Heart left ventricle (tissue), 16 donors: ENCODE measurements around the gene SPTLC3. TPM values are rescaled to one million over a fixed set of nuclear protein-coding genes. Genes with fewer than 3 reads are reported as not detected.
A peak's percentile ranks its signal among the peaks of the same experiment; 100 is the strongest.

ENCODE experiments used
- ATAC-seq, 4 donors: fragments of 200-7000 bp; cut with Tn5 transposase; one replicate each; pipeline ENCODE4 v1.9.1; 2020 to 2022; ENCODE audit warnings: moderate library complexity in 4 of 4, mild to moderate bottlenecking in 3 of 4, moderate number of reproducible peaks in 1 of 4
- DNase-seq, 5 donors: peaks; one replicate each; pipeline ENCODE4 v3.0.0-alpha.2; 2020
- H3K27ac ChIP-seq, 12 donors: fragments of 200-600 bp; sonication (generic) in 4 of 12; one replicate each; pipeline versions ENCODE4 v1.5.0 to v1.8.0; 2016 to 2022; ENCODE audit warnings: mild to moderate bottlenecking in 2 of 12
- H3K27me3 ChIP-seq, 9 donors: fragments of 200-600 bp; sonication (generic) in 2 of 9; one replicate each; pipeline versions ENCODE4 v1.5.1 to v1.8.0; 2016 to 2022; ENCODE audit warnings: mild to moderate bottlenecking in 3 of 9
- H3K36me3 ChIP-seq, 9 donors: fragments of 200-600 bp; sonication (generic) in 2 of 9; one replicate each; pipeline versions ENCODE4 v1.5.0 to v1.8.0; 2018 to 2022; ENCODE audit warnings: mild to moderate bottlenecking in 2 of 9
- H3K4me1 ChIP-seq, 12 donors: fragments of 200-600 bp; sonication (generic) in 4 of 12; one replicate each; pipeline versions ENCODE4 v1.5.0 to v1.8.0; 2016 to 2022; ENCODE audit warnings: mild to moderate bottlenecking in 3 of 12
- H3K4me3 ChIP-seq, 12 donors: fragments of 200-600 bp; sonication (generic) in 4 of 12; one replicate each; pipeline versions ENCODE4 v1.5.0 to v1.8.0; 2017 to 2022; ENCODE audit warnings: mild to moderate bottlenecking in 9 of 12, moderate library complexity in 4 of 12
- H3K9me3 ChIP-seq, 12 donors: fragments of 200-600 bp; sonication (generic) in 4 of 12; one replicate each; pipeline versions ENCODE4 v1.5.0 to v1.8.0; 2016 to 2022; ENCODE audit warnings: mild to moderate bottlenecking in 1 of 12
- POLR2A ChIP-seq, 2 donors: fragments of 450-650 bp; IDR thresholded peaks; one replicate each; pipeline ENCODE4 v1.6.1; 2017; ENCODE audit warnings: antibody characterized with exemption in 2 of 2, mild to moderate bottlenecking in 2 of 2, moderate library complexity in 2 of 2
- WGBS, 4 donors: extraction: QIAGEN DNeasy Blood & Tissue Kit in 2 of 4; methylation state at CpG; one replicate each; pipeline versions ENCODE4 v1.1.5 to v1.1.7; 2013 to 2018; 5-methylcytosine and 5-hydroxymethylcytosine counted together
- intact Hi-C, 10 donors: fragments of 100-400 bp; cut with DNase I; formaldehyde crosslinking; loops; one replicate each; pipeline versions ENCODE4 v1.11.1 to v1.14.2; 2022
- polyA plus RNA-seq, 2 donors: library from polyadenylated mRNA; stranded (reverse); fragments of 200-250 nt; gene quantifications; one replicate each; pipeline ENCODE4 v1.2.3, GENCODE V29; 2013
- total RNA-seq, 9 donors: library from RNA; depleted of rRNA in 2 of 9; stranded (reverse); fragments of >200 nt in 2 of 9; fragmentation: NEBNext Ultra II Directional in 3 of 9; extraction: Animal tissue kit (Norgen Biotek cat#: 25700) in 3 of 9; gene quantifications; one replicate each; pipeline versions ENCODE4 v1.1.0 to v1.2.4, GENCODE V29; 2016 to 2023
- TF ChIP-seq, protein P1 (sequence below), 12 donors: fragments of 200-600 bp; sonication (generic) in 4 of 12; IDR thresholded peaks; one replicate each; pipeline versions ENCODE4 v1.5.0 to v1.8.0; 2018 to 2022; ENCODE audit warnings: antibody characterized with exemption in 12 of 12, mild to moderate bottlenecking in 5 of 12
- donor health status: ischemic (EF 13 %, LVEDD 7.1; RV severe dilation, severe dysfunction).
- donor health status: healthy with polysubstance abuse.
- donor health status: DM: no; HTN: yes; CAD: no.
- donor health status: DM: no; HTN: no; CAD: no.
- donor health status: ischemic (EF 25% LVEDD 6.9; RV normal size, moderate dysfunction).
- donor health status: ischemic (EF 25% LVEDD 5.7; RV mildly dilated, moderate dysfunction).
- donor health status: healthy.
- donor health status: DM: yes; HTN: yes; CAD: no.
- donor health status: ischemic (EF 35%, LVEDD 5.7; RV mildly dilated, moderate dysfunction).
- donor health status: nonischemic (EF 11% LVEDD 7.7; RV severe dilation, severe dysfunction).
- donor health status: DM: yes; HTN: yes; CAD: no.
- donor health status: PGD.
- donor health status: ischemic (EF 29% LVEDD 5.4; RV normal size, mild dysfunction).
- donor health status: nonischemic (EF 23%, LVEDD 6.1; RV moderate dilation, normal function).

The SPTLC3 gene
- total and polyA plus RNA-seq, 11 donors, result 0.57 to 15.4 (median 6.0) TPM

DNA sequence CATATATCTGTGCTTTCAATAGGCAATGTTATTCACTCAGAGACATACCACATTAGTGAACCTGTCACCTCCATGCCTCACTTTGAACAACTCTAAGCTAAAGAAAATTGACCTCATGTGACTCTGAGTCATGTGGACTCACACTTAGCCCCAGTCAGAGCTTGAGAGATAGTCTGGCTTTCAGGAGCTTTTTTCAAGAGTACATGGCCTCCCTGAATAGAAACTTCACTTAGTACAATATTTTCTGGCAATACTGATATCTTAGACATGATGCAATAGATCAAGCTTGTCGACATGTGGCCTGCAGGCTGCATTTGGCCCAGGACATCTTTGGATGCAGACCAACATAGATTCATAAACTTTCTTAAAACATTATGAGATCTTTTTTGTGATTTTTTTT is 8.5 kb downstream of the SPTLC3 start:
- peaks cover 0 to 26% (median 8%) of the 10 kb centered on the region in 12 donors for H3K9me3 ChIP-seq
- no peak for DNase-seq
- intact Hi-C loops, result loop anchor here in 1 of 10 donors (10.0 kb wide), 1 partner anchor 58 kb away; no protein-coding TSS in a partner anchor
- no peaks in the 10 kb centered on the region for H3K27me3 ChIP-seq
- peak in 2 of 4 donors; percentile 81 to 93 for ATAC-seq
- no peak for TF ChIP-seq POLR2A (IDR thresholded peaks at IDR 0.05)
- TF ChIP-seq, protein P1, sequence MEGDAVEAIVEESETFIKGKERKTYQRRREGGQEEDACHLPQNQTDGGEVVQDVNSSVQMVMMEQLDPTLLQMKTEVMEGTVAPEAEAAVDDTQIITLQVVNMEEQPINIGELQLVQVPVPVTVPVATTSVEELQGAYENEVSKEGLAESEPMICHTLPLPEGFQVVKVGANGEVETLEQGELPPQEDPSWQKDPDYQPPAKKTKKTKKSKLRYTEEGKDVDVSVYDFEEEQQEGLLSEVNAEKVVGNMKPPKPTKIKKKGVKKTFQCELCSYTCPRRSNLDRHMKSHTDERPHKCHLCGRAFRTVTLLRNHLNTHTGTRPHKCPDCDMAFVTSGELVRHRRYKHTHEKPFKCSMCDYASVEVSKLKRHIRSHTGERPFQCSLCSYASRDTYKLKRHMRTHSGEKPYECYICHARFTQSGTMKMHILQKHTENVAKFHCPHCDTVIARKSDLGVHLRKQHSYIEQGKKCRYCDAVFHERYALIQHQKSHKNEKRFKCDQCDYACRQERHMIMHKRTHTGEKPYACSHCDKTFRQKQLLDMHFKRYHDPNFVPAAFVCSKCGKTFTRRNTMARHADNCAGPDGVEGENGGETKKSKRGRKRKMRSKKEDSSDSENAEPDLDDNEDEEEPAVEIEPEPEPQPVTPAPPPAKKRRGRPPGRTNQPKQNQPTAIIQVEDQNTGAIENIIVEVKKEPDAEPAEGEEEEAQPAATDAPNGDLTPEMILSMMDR (IDR thresholded peaks at IDR 0.05), result no peak
- H3K4me3 ChIP-seq, result no peak overlapping the region
- peaks cover 0 to 19% (median 4%) of the 10 kb centered on the region in 12 donors for H3K4me1 ChIP-seq
- H3K27ac ChIP-seq, result no peak overlapping the region
- 29 to 42% (median 37%) methylated on average over 1 of the region's 1 CpG for WGBS, 4 donors
- no peaks in the 10 kb centered on the region for H3K36me3 ChIP-seq

DNA sequence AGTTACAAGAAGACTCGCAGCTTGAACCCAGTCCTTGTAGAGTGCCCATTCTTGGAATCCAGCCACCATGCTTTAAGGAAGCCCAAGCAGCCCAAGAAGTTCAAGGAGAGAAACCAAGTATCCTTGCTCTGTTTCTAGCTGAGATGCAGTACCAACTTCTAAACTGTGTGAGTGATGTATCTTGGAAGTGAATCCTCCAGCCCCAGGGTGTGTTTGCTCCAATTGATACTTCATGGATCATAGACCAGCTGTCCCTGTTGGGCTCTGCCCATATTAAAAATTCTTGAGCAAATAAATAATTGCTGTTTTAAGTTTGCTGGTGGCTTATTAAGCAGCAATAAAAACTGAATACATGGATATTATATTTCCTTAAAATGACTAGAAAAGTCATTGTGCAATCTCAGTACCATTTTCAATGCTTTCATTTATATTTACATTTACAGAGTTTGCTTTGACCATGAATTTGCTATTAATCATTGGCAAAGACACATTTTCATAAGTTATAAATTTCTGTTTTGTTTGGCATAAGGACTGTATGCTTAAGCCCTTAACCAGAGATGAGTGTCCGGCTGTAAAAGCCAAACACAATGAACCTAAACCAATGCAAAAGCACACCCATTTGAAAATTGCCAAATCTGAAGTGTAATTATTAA is 9.2 kb downstream of the SPTLC3 start:
- Histone ChIP-seq H3K36me3 (no peaks in the 10 kb centered on the region), H3K4me1 (peaks cover 0 to 13% (median under 1%) of the 10 kb centered on the region in 12 donors), H3K27me3 (no peaks in the 10 kb centered on the region), H3K4me3 (no peak overlapping the region), H3K9me3 (peaks cover 0 to 29% (median 8%) of the 10 kb centered on the region in 12 donors), H3K27ac (no peak overlapping the region)
- no peak for TF ChIP-seq POLR2A (IDR thresholded peaks at IDR 0.05)
- TF ChIP-seq, protein P1 (IDR thresholded peaks at IDR 0.05), result no peak
- DNase-seq, result no peak
- intact Hi-C loops, result loop anchor here in 1 of 10 donors (10.0 kb wide), 1 partner anchor 57 kb away; no protein-coding TSS in a partner anchor
- WGBS, 4 donors, result 61 to 84% (median 68%) methylated on average over 2 of the region's 2 CpGs
- ATAC-seq, result no peak

DNA sequence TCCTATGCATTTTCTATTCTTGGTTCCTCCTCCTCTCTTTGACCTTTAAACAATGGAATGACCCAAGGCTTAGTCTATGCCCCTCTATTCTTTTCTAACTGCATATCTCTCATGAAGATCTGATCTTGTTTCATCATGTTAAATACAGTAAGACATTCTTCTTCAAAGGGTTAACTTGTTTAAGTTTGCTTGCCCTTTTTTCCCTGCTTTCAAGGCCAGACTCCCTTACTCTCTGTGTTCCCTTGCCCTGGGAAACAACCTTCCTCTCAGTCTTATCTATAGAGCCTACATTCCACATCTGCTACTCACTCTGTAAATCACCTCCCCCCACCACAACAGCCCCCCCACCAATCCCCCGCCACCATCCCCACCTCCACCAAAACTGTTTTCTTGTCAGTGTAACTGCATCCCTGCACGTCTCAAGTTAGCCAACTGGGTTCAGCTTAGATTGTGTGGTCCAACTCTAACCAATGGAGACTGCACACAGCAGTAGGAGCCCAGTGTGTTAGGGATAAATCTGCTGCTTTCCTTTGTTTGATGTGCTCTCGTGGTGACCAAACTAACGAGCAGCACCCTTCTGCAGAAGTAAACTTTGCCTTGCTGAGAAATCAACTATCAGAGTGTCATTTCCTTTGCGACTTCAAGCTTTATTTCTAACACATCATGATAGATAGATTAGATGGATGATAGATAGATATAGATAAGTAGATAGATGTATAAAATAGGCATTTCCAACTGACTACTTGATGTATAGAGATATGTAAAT is 12.6 kb downstream of the SPTLC3 start:
- no peaks in the 10 kb centered on the region for H3K36me3 ChIP-seq
- H3K27ac ChIP-seq, result no peak overlapping the region
- H3K27me3 ChIP-seq, result no peaks in the 10 kb centered on the region
- intact Hi-C loops, result no loop called here
- H3K4me1 ChIP-seq, result peaks cover 0 to 5% (median 0%) of the 10 kb centered on the region in 12 donors
- 87 to 92% (median 89%) methylated on average over 5 of the region's 5 CpGs for WGBS, 4 donors
- no peak overlapping the region for H3K4me3 ChIP-seq
- H3K9me3 ChIP-seq, result peaks cover 0 to 29% (median 8%) of the 10 kb centered on the region in 12 donors
- no peak for DNase-seq
- ATAC-seq, result no peak
- TF ChIP-seq, protein P1 (IDR thresholded peaks at IDR 0.05), result no peak
- no peak for TF ChIP-seq POLR2A (IDR thresholded peaks at IDR 0.05)
